GM19240 (cell line): ENCODE data around the gene FAF1.
A peak's percentile ranks its signal among the peaks of the same experiment; 100 is the strongest.
"Not testable (repeated sequence)": the region's sequence is repeated elsewhere in the genome, so short reads cannot be mapped to it uniquely, and the experiment has no call there.

Source experiments
- DNase-seq: peaks from one replicate; pipeline ENCODE4 v3.0.0; 2011; ENCODE audit warnings: low spot score; ENCODE audit not compliant: insufficient read length

Gene FAF1

DNA sequence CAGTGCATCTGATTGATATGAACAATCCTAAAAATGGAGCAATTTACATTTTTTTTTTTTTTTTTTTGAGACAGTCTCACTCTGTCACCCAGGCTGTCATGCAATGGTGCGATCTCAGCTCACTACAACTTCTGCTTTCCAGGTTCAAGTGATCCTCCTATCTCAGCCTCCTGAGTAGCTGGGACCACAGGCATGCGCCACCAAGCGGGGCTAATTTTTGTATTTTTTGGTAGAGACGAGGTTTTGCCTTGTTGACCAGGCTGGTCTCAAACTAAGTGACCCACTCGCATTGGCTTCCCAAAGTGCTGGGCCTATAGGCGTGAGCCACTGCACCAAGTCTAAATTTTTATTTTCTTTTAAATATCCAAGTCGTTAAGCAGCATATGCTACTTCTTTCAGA, 109.0 kb downstream of the FAF1 start:
- DNase-seq, result no peak

DNA sequence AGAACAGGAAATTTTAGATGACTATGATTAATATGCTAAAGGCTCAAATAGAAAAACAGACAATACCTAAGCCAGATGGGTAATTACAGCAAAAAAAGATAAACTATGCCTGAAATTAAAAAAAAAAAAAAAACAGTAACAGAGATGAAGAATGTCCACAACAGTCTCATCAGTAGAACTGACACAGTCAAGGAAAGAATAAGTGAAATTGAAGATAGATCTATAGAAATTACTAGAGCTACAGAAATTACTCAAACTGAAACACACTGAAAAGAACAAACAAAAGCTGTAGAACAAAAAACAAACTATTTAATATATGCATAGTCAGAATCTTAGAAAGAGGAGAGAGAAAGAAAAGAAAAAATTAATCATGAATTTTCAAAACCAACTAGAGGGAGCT, 112.8 kb downstream of the FAF1 start:
- no peak for DNase-seq

- DNase-seq, result no peak
Observed at GRCh38 chr1:50846224-50846839, 113.7 kb downstream of the FAF1 start.

- DNase-seq, result peak; percentile 3
Observed at GRCh38 chr1:50841791-50842387, 118.2 kb downstream of the FAF1 start.

GRCh38 chr1:50836117-50836516, 124.0 kb downstream of the FAF1 start:
- no peak for DNase-seq

DNA sequence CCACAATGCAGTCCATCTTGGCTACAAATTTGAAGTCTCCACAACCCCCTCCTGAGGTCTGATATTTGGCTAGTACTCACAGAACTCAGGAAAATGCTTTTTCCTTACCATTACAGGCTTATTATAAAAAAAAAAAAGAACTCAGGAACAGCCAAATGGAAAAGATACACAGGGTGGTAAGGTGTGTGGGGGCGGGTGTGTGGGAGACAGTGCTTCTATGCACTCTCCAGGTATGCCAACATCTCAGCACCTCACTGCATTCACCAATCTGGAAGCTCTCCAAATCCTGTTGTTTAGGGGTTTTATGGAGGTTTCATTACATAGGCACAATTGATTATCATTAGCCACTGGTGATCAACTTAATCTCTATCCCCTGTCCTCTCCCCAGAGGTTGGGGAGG, 126.9 kb downstream of the FAF1 start:
- DNase-seq, result no peak

DNA sequence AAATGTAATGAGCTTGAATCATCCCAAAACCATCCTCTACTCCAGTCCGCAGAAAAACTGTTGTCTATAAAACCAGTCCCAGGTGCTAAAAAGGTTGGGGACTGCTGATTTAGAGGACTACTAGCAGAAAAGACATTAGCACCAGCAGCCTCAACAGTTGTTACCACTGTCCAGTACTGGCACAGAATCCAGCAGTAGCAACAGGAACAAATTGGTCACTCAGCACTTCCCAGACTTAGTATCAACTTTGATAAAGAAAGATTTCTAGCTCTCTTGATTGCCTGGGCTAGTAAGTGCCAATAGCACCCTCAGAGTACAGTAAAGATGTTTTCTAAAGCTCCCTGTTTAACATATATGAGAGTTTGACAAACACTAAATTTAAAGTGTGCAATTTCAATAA, 127.9 kb downstream of the FAF1 start:
- no peak for DNase-seq

DNA sequence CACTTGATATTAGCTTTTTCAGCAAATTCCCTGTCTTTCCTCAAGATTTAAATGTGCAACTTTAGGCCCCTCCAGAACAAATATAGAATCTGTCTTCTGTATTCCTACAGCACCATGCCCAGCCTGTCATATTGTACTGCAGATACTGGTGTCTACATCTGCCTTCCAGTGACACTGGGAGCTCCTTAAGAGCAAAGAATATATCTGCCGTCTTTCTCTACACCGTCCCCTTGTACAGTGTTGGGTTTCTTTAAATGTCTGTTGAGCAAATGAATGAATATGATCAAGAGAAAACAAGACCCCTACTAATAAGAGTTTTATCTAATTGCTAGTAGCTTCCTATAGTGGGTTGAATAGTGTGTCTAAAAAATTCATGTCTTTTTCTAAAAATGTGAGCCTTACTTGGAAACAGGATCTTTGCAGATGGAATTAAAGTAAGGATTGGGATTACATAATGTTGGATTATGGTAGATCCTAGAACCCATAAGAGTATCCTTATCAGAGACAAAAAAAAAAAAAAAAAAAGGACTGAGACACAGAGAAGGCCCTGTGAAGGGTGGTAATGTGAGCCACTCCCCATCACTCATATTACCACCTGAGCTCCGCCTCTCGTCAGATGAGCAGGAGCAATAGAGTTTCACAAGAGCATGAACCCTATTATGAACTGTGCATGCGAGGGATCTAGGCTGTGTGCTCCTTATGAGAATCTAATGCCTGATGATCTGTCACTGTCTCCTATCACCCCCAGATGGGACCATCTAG, 128.6 kb downstream of the FAF1 start:
- DNase-seq, result no peak

GRCh38 chr1:50830621-50831020, 129.4 kb downstream of the FAF1 start:
- DNase-seq, result no peak

GRCh38 chr1:50829014-50829958, 130.8 kb downstream of the FAF1 start:
- no peak for DNase-seq

DNA sequence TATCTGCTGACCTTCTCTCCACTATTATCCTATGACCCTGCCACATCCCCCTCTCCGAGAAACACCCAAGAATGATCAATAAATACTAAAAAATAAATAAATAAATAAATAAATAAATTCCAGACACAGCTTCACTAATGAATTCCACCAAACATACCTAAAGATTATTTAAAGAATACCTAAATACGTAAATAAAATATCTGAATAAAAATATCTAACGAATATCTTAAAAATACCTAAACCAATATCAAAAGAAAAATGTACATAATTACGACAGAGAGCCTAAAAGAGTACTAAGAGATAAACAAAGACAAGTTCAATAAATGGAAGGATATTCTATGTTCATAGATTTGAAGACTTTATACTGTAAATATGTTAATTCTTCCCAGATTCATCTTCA, 132.5 kb downstream of the FAF1 start:
- no peak for DNase-seq

DNA sequence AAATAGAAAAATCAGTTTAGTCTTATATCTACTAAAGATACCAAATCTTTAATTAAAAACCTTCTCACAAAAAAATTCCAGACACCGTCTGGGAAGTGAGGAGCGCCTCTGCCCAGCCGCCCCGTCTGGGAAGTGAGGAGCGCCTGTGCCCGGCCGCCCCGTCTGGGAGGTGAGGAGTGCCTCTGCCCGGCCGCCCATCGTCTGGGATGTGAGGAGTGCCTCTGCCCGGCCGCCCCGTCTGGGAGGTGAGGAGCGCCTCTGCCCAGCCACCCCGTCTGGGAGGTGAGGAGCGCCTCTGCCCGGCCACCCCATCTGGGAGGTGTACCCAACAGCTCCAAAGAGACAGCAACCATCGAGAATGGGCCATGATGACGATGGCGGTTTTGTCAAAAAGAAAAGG, 133.3 kb downstream of the FAF1 start:
- not testable (repeated sequence) for DNase-seq

GRCh38 chr1:50822035-50822776, 137.9 kb downstream of the FAF1 start:
- DNase-seq, result no peak

DNA sequence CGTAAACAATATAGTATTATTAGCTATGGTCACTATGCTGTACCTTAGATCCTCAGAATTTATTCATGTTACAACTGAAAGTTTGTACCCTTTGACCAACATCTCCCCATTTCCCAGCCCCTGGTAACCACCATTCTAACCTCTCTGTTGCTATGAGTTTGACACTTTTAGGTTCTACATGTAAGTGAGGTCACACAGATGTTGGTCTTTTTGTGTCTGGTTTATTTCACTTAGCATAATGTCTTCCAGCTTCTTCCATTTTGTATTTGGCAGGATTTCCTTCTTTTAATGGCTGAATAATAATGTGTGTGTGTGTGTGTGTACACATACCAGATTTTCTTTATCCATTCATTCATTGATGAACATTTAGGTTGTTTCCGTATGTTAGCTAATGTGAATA, 139.5 kb downstream of the FAF1 start:
- DNase-seq, result no peak

- no peak for DNase-seq
Observed at GRCh38 chr1:50812346-50812745, 147.7 kb downstream of the FAF1 start.

- no peak for DNase-seq
Observed at GRCh38 chr1:50808296-50808695, 151.8 kb downstream of the FAF1 start.

DNA sequence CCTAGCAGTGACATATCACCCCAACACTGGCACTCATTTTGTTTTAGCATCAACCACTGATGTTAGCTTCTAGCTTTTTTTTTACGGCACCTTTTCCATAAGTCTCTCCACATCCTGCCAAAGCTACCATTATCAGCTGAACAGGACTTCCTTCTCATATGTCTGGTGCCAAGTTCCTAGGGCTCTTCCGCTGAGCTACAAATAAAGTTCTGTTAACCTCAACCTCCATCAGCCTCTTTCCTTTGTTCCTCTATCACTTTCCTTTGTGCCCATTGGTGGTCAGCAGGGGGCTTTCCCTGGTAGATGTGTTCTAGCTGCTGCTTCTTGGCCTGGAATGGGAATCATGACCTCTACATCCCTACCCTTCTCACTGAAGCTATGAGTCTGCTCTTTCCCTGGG, 163.8 kb downstream of the FAF1 start:
- no peak for DNase-seq

DNA sequence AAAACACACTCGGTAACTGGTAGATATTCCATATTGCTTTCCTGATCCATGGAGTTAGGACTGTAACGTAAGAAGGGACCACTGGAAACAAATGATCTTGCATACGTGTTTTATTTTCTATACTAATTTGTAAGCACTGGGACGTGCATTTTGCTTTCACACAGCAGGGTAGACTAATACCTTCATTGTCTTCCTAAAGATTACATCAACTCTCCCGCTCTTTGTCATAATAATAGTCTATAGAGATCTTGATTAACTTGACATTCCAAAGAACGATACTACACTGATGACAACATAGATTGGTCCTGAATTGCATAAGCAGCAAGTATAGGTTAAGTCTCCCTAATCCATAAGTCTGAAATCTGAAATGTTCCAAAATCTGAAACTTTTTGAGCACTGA, 166.5 kb downstream of the FAF1 start:
- no peak for DNase-seq

DNA sequence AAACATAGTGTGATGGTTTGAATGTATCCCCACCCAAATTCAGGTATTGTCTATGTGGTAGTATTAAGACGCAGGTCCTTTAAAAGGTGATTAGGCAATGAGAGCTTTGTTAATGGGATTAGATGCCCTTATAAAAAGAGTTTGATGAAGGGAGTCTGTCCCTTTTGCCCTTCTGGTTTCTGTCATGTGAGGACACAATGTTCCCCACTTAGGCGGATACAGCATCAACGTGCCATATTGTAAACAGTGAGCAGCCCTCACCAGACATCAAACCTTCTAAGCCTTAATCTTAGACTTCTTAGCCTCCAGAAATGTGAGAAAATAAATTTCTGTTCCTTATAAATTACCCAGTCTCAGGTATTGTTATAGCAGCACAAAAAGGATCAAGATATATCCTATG, 172.8 kb downstream of the FAF1 start:
- DNase-seq, result no peak

GRCh38 chr1:50783286-50783685, 176.8 kb downstream of the FAF1 start:
- DNase-seq, result no peak

DNA sequence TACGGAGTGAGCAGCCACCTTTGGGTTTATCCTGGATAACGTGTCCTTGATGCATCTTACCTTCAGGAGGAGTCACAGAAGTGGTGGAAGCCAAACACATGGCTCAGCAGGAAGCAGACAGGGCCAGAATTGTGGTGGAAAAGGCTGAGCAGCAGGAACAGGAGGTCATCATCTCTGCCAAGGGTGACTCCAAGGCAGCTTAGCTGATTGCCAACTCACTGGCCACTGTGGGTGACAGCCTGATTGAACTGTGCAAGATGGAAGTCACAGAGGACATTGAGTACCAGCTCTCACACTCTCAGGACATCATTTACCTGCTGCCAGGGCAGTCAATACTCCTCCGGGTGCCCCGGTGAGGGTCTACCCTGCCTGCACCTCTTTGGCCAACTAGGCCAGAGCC, 179.3 kb downstream of the FAF1 start:
- DNase-seq, result no peak
